NCI-H345 treated with DMSO at 0.1 percent for 48 hours (cell line): ENCODE measurements around the gene SOX4.

ENCODE experiments used
- DNase-seq: peaks from one replicate; lab custom pipeline; 2025; ENCODE audit not compliant: unreplicated experiment; lab: John Stamatoyannopoulos, UW

Gene SOX4

GRCh38 chr6:21593927-21594415 lies 420 bp downstream of the SOX4 start:
- no peak for DNase-seq

DNA sequence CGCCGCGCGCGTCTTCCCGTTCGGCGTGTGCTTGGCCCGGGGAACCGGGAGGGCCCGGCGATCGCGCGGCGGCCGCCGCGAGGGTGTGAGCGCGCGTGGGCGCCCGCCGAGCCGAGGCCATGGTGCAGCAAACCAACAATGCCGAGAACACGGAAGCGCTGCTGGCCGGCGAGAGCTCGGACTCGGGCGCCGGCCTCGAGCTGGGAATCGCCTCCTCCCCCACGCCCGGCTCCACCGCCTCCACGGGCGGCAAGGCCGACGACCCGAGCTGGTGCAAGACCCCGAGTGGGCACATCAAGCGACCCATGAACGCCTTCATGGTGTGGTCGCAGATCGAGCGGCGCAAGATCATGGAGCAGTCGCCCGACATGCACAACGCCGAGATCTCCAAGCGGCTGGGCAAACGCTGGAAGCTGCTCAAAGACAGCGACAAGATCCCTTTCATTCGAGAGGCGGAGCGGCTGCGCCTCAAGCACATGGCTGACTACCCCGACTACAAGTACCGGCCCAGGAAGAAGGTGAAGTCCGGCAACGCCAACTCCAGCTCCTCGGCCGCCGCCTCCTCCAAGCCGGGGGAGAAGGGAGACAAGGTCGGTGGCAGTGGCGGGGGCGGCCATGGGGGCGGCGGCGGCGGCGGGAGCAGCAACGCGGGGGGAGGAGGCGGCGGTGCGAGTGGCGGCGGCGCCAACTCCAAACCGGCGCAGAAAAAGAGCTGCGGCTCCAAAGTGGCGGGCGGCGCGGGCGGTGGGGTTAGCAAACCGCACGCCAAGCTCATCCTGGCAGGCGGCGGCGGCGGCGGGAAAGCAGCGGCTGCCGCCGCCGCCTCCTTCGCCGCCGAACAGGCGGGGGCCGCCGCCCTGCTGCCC lies 1.1 kb downstream of the SOX4 start:
- no peak for DNase-seq

- no peak for DNase-seq
These were observed 2.0 kb downstream of the SOX4 start for GRCh38 chr6:21595285-21596144.

DNA sequence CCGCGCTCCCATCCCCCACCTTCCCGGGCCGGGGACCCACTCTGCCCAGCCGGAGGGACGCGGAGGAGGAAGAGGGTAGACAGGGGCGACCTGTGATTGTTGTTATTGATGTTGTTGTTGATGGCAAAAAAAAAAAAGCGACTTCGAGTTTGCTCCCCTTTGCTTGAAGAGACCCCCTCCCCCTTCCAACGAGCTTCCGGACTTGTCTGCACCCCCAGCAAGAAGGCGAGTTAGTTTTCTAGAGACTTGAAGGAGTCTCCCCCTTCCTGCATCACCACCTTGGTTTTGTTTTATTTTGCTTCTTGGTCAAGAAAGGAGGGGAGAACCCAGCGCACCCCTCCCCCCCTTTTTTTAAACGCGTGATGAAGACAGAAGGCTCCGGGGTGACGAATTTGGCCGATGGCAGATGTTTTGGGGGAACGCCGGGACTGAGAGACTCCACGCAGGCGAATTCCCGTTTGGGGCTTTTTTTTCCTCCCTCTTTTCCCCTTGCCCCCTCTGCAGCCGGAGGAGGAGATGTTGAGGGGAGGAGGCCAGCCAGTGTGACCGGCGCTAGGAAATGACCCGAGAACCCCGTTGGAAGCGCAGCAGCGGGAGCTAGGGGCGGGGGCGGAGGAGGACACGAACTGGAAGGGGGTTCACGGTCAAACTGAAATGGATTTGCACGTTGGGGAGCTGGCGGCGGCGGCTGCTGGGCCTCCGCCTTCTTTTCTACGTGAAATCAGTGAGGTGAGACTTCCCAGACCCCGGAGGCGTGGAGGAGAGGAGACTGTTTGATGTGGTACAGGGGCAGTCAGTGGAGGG lies 2.8 kb downstream of the SOX4 start:
- DNase-seq, result no peak

DNA sequence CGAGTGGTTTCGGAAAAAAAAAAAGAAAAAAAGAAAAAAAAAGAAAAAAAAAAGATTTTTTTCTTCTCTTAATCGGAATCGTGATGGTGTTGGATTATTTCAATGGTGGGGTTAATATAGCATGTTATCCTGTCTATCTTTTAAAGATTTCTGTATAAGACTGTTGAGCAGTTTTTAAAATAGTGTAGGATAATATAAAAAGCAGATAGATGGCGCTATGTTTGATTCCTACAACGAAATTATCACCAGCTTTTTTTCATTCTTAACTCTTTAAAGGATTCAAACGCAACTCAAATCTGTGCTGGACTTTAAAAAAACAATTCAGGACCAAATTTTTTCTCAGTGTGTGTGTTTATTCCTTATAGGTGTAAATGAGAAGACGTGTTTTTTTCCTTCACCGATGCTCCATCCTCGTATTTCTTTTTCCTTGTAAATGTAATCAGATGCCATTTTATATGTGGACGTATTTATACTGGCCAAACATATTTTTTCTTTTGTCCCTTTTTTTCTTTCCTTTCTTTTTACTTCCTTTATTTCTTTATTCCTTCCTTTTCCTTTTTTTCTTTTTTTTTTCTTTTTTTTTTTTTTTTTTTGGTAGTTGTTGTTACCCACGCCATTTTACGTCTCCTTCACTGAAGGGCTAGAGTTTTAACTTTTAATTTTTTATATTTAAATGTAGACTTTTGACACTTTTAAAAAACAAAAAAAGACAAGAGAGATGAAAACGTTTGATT lies 3.6 kb downstream of the SOX4 start:
- DNase-seq, result peak; percentile 63

DNA sequence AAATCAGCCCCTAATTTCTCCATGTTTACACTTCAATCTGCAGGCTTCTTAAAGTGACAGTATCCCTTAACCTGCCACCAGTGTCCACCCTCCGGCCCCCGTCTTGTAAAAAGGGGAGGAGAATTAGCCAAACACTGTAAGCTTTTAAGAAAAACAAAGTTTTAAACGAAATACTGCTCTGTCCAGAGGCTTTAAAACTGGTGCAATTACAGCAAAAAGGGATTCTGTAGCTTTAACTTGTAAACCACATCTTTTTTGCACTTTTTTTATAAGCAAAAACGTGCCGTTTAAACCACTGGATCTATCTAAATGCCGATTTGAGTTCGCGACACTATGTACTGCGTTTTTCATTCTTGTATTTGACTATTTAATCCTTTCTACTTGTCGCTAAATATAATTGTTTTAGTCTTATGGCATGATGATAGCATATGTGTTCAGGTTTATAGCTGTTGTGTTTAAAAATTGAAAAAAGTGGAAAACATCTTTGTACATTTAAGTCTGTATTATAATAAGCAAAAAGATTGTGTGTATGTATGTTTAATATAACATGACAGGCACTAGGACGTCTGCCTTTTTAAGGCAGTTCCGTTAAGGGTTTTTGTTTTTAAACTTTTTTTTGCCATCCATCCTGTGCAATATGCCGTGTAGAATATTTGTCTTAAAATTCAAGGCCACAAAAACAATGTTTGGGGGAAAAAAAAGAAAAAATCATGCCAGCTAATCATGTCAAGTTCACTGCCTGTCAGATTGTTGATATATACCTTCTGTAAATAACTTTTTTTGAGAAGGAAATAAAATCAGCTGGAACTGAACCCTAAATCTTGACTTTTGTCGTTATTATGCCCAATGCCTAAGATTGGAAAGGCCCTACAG lies 4.5 kb downstream of the SOX4 start:
- no peak for DNase-seq

- no peak for DNase-seq
These were observed 5.1 kb downstream of the SOX4 start for GRCh38 chr6:21598674-21599023.

GRCh38 chr6:21599051-21599696 lies 5.6 kb downstream of the SOX4 start:
- DNase-seq, result no peak

DNA sequence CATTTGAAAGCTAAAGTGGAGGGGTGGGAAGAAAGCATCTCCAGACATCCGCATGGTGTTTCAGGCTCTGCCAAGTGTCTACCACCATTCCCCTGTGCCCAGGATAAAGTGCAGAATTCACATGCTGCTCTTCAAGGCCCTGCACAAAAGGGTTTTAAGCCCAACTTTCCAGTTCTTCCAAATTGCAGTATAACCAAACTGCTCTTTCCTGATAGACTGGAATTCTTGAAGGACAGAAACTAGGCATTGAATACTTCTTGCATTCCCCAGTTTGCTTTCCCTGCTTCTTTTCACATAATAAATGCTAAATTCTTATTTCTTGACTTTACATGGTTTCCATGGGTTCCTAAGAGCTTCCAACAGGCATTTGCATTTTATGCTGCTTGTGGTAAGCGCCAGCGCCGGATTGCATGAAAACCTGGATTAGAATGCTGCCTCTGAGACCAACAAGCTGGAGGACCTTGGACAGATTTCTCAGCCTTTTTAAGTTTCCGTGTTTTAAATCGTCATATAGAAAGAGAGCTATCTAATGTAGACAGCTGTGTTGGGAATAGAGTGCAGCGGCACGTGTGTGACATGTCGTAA lies 7.9 kb downstream of the SOX4 start:
- DNase-seq, result no peak

DNA sequence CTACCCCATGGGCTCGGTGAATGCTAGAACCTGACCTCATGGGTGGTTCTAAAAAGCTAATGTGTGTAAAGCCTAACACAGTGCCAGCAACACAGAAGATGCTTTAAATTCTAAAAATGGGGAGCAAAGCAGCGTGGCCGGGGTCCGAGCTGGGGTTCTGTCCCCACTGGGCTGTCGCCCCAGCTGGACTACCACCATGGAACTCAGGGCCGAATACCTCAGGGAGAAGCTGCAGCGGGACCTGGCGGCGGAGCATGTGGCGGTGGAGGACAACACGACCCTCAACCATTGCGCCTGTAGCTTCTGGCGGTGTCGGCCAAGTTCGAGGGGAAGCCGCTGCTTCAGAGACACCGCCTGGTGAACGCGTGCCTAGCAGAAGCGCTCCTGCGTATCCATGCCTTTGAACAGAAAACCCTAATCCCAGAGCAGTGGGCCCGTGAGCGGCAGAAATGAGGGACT lies 8.4 kb downstream of the SOX4 start:
- no peak for DNase-seq

DNA sequence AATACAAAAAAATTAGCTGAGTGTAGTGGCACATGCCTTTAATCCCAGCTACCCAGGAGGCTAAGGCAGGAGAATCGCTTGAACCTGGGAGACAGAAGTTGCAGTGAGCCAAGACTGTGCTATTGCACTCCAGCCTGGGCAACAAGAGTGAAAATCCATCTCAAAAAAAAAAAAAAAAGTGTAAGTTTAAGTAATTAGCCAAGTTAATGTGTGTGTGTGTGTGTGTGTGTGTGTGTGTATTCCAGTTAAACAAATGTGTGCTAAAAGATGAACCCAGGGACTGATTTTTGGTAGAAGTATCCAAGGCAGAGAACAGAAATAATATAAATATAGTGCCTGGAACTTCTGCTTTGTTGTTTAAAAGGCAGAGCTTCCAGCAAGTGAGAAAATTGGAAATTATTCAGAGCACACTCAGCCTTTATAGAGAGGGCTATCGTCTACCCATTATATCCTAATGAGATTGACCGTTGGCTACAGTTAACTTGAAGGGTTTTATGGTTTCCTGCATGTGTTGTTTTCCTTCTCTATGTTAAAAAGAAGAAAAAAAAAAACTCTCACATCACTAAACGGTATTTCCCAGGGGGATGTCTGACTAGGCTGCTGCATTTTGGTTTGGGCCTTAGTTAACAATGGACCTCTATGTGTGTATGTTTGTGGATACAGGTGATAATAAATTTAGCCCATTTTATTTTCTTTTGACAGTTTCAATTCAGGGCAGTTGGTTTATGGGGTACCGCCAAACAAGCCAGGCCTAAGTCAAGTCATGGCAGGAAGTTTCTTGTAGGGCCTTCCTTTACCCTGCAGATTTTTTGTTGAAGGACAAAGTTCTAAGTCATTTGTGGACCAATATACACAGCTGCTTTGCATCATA lies 9.8 kb downstream of the SOX4 start:
- no peak for DNase-seq

GRCh38 chr6:21604081-21604480 lies 10.5 kb downstream of the SOX4 start:
- no peak for DNase-seq

DNA sequence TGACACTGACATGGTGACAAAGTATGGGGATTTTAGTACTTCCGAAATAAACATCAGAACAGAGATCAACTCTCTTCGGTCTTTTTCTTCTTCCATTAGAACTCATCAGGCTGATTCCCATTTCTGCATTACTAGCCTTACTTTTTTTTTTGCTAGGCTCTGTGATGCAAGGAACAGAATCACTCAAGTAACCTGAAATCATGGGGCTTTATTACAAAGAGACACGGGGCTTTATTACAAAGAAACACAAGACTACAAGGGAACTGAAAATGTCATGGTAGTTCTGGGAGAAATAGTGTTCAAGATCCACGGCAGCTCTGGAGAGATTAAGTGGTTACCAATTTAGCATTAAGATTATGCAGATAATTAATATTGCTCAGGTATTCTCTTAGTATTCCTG lies 11.6 kb downstream of the SOX4 start:
- DNase-seq, result no peak

DNA sequence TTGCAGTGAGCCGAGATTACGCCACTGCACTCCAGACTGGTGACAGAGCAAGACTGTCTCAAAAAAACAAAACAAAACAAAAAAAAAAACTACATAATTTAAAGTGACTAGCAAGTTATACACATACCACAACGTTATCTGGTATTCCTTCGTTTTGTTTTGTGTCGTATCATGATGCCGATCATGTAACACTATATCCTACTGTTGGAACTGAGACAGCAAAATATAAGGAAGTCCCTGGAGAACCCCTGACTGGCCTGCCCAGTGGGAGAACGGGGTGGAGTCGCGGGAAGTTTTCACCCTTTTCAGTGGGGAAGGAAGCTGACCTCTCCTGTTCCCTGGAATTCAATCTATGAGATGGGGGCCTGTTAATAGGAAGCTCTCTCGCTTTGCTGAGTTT lies 15.1 kb downstream of the SOX4 start:
- DNase-seq, result no peak

GRCh38 chr6:21609881-21610329 lies 16.4 kb downstream of the SOX4 start:
- DNase-seq, result no peak

- no peak for DNase-seq
These were observed 16.8 kb downstream of the SOX4 start for GRCh38 chr6:21610341-21610740.

DNA sequence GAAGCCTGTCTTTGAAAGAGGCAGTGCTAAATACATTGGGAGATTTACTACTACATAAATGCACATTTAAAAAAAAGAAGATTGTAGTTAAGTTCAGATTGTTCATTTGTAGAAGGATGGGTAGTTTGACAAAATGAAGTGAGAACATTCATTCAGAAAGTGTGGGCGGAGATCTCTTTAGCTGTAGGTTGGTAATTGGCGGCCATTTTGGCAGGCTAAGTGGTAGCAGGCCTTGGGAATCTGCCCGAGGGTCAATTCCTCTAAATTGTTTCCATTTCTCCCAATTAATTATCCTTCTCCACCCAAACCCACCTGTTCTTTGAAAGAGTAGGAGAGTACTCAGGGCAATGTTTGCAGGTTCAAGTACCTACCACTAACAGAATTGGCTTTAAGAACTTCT lies 17.9 kb downstream of the SOX4 start:
- no peak for DNase-seq
